ENCODE measurements around the gene RET. TPM values are rescaled to one million over a fixed set of nuclear protein-coding genes. Genes with fewer than 3 reads are reported as not detected.

Gene RET
- total RNA-seq, 1 donor from 2014 or later, result 1.0 TPM

DNA sequence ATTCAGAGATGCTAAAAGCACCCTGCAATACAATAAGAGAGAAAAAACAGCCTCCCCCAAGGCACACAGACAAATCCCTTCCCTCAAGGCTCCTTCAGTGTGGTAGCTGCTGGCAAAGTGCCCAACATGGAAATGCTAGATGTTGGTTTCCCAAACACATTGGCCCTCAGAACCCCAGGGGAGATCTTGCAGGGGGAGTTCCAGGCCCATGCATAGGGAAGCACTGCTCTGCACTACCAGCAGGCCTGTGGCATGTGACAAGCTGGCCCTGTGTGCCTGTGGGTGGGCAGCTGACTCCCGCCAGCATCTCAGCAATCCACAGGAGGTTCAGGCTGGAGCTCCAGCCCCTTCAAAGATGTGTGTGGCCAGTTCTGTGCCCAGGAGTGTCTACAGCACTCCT is 44.6 kb downstream of the RET start:
- intact Hi-C loops (cut with DNase I), result no loop called here
- H3K27ac ChIP-seq, result no peak overlapping the region
- TF ChIP-seq, protein P1, sequence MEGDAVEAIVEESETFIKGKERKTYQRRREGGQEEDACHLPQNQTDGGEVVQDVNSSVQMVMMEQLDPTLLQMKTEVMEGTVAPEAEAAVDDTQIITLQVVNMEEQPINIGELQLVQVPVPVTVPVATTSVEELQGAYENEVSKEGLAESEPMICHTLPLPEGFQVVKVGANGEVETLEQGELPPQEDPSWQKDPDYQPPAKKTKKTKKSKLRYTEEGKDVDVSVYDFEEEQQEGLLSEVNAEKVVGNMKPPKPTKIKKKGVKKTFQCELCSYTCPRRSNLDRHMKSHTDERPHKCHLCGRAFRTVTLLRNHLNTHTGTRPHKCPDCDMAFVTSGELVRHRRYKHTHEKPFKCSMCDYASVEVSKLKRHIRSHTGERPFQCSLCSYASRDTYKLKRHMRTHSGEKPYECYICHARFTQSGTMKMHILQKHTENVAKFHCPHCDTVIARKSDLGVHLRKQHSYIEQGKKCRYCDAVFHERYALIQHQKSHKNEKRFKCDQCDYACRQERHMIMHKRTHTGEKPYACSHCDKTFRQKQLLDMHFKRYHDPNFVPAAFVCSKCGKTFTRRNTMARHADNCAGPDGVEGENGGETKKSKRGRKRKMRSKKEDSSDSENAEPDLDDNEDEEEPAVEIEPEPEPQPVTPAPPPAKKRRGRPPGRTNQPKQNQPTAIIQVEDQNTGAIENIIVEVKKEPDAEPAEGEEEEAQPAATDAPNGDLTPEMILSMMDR (IDR thresholded peaks at IDR 0.05), result no peak
- no peaks in the 10 kb centered on the region for H3K4me1 ChIP-seq
- DNase-seq (peak; percentile 67), ATAC-seq (peak; percentile 47)
- no peaks in the 10 kb centered on the region for H3K9me3 ChIP-seq
- no peak overlapping the region for H3K4me3 ChIP-seq
- no peaks in the 10 kb centered on the region for H3K36me3 ChIP-seq
- no peaks in the 10 kb centered on the region for H3K27me3 ChIP-seq

DNA sequence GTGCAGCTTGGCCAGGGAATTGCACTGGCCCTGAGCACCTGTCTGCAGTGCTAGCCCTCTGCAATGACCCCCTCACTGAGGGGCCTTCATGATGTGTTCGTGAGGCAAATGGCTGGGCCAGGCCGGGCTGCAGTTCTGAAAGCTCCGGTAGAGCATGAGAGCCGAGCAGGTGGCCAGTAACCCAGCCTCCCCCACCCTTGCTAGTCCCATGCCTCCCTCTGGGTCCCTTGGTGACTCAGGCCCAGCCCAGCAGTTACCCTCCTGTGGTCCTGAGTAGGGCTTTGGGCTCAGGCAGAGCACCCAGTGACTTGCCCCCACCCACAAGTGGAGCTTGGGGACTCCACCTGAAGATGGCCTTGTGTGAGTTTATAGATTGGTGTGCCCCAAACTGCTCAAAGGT is 45.2 kb downstream of the RET start:
- Histone ChIP-seq H3K27ac (no peak overlapping the region), H3K36me3 (no peaks in the 10 kb centered on the region), H3K27me3 (no peaks in the 10 kb centered on the region), H3K4me1 (no peaks in the 10 kb centered on the region), H3K9me3 (no peaks in the 10 kb centered on the region), H3K4me3 (no peak overlapping the region)
- intact Hi-C loops (cut with DNase I), result no loop called here
- TF ChIP-seq, protein P1 (IDR thresholded peaks at IDR 0.05), result no peak
- ATAC-seq, result no peak
- DNase-seq, result no peak

GRCh38 chr10:43122826-43123225 is 46.0 kb downstream of the RET start:
- Histone ChIP-seq H3K36me3 (no peaks in the 10 kb centered on the region), H3K4me3 (no peak overlapping the region), H3K27ac (no peak overlapping the region), H3K27me3 (no peaks in the 10 kb centered on the region), H3K9me3 (no peaks in the 10 kb centered on the region), H3K4me1 (no peaks in the 10 kb centered on the region)
- TF ChIP-seq, protein P1 (IDR thresholded peaks at IDR 0.05), result no peak
- DNase-seq (no peak), ATAC-seq (no peak)
- intact Hi-C loops (cut with DNase I), result no loop called here

- Histone ChIP-seq H3K4me3 (no peak overlapping the region), H3K9me3 (no peaks in the 10 kb centered on the region), H3K27ac (no peak overlapping the region), H3K36me3 (no peaks in the 10 kb centered on the region), H3K27me3 (no peaks in the 10 kb centered on the region), H3K4me1 (no peaks in the 10 kb centered on the region)
- TF ChIP-seq, protein P1 (IDR thresholded peaks at IDR 0.05), result no peak
- ATAC-seq, result no peak
- intact Hi-C loops (cut with DNase I), result no loop called here
- no peak for DNase-seq
Measured at GRCh38 chr10:43123361-43124093, 46.7 kb downstream of the RET start.

- DNase-seq (no peak), ATAC-seq (no peak)
- Histone ChIP-seq H3K9me3 (no peaks in the 10 kb centered on the region), H3K4me3 (no peak overlapping the region), H3K27ac (no peak overlapping the region), H3K27me3 (no peaks in the 10 kb centered on the region), H3K36me3 (no peaks in the 10 kb centered on the region), H3K4me1 (no peaks in the 10 kb centered on the region)
- intact Hi-C loops (cut with DNase I), result no loop called here
- TF ChIP-seq, protein P1 (IDR thresholded peaks at IDR 0.05), result no peak
Measured at GRCh38 chr10:43124094-43124521, 47.2 kb downstream of the RET start.

Data from upper lobe of right lung (tissue), 1 donor.